HCT116 (cell line): ENCODE measurements around the gene PCDHAC2.

Experiments
- CEBPB ChIP-seq: IDR thresholded peaks from 2 replicates; pipeline ENCODE4 v1.6.1; 2012; ENCODE audit warnings: low read depth
- CTCF ChIP-seq, 3 experiments: fragments of 200-600 bp in 1 of 3; sonication (generic) in 1 of 3; IDR thresholded peaks in 2 of 3; conservative IDR thresholded peaks in 1 of 3; 2 replicates each; pipeline ENCODE4 v1.5.1; 2012 to 2017; ENCODE audit warnings: low read depth in 2 of 3, low read length in 2 of 3, antibody characterized with exemption in 1 of 3, borderline replicate concordance in 1 of 3, control low read depth in 1 of 3, mild to moderate bottlenecking in 1 of 3, mixed read lengths in 1 of 3, mixed run types in 1 of 3, moderate library complexity in 1 of 3; ENCODE audit not compliant: insufficient read depth in 1 of 3
- FOSL1 ChIP-seq: IDR thresholded peaks from 2 replicates; pipeline ENCODE4 v1.6.1; 2012; ENCODE audit warnings: low read depth
- MAX ChIP-seq: IDR thresholded peaks from 2 replicates; pipeline ENCODE4 v1.6.1; 2012
- POLR2A ChIP-seq: IDR thresholded peaks from 2 replicates; pipeline ENCODE4 v1.7.0; 2011; ENCODE audit warnings: borderline replicate concordance; ENCODE audit not compliant: insufficient read depth, insufficient read length; ENCODE audit errors: extremely low read depth
- TCF7L2 ChIP-seq: IDR thresholded peaks from 2 replicates; pipeline ENCODE4 v1.7.0; 2011; ENCODE audit warnings: borderline replicate concordance, inconsistent platforms; ENCODE audit not compliant: insufficient read depth, insufficient read length; ENCODE audit errors: extremely low read depth
- ZBTB33 ChIP-seq: IDR thresholded peaks from 2 replicates; pipeline ENCODE4 v1.6.1; 2011; ENCODE audit warnings: mild to moderate bottlenecking, low read length, moderate library complexity; ENCODE audit not compliant: insufficient replicate concordance; ENCODE audit errors: extremely low read depth

DNA sequence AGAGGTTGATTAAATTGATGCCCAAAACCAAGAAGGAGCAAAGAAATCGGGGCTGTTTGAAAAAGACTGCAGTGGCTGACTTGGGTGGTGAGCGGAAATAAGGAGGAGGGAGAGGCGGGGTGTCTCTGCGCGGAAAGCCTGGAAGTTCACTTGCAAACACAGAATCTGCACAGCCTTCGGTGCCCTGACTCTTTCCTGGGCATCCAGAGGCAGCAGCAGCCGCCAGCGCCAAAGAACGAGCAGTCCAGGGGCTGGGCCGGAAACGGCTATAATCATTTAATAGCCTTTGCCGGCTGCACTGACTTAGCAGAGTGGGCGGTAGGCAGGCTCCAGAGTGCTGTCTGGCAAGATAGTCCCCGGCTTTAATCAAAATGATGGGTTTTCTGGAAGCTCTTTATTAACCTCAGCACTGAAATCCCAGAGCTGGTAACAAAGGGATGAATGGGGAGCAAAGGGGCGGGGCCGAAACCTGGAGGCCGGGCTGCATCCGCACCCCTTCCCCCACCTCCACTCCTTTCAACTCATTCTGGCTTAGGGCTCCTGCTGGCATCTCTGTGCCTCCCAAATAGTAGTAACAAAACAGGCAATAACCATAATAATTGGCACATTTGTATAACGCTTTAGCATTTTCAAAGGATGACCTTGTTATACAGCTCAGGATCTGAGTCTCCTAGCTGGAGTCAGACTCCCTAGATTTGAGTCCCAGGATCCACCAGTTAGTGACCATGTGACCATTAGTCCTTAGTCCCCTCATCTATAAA is 35.7 kb downstream of the PCDHAC2 start:
- TF ChIP-seq CTCF (IDR thresholded peaks at IDR 0.05 in 2 of 3, conservative IDR thresholded peaks at IDR 0.05 in 1 of 3; ENCODE audit: borderline replicate concordance in 1 of 3, insufficient read depth in 1 of 3, low read depth in 2 of 3, low read length in 2 of 3): no peak
- peak; percentile 6 for TF ChIP-seq TCF7L2
- peak; percentile 19 for TF ChIP-seq POLR2A
- 0 out of 2 replicates have a peak, but pooled peaks have one; percentile 2 for TF ChIP-seq FOSL1
- peak; percentile 18; the same call in 1 of the 2 replicates for TF ChIP-seq MAX
- TF ChIP-seq CEBPB: no peak
- TF ChIP-seq ZBTB33: no peak
